GM12891 (cell line): Measurements from ENCODE around the gene TAS1R2.

Experiments used
- PAX5 ChIP-seq: IDR thresholded peaks from 2 replicates; pipeline ENCODE4 v1.6.1; 2011; ENCODE audit warnings: low read length, moderate library complexity, mild to moderate bottlenecking; ENCODE audit not compliant: insufficient read depth, severe bottlenecking
- POLR2A ChIP-seq: IDR thresholded peaks from 2 replicates; pipeline ENCODE4 v1.6.1; 2011; ENCODE audit warnings: low read depth, low read length, control low read depth

DNA sequence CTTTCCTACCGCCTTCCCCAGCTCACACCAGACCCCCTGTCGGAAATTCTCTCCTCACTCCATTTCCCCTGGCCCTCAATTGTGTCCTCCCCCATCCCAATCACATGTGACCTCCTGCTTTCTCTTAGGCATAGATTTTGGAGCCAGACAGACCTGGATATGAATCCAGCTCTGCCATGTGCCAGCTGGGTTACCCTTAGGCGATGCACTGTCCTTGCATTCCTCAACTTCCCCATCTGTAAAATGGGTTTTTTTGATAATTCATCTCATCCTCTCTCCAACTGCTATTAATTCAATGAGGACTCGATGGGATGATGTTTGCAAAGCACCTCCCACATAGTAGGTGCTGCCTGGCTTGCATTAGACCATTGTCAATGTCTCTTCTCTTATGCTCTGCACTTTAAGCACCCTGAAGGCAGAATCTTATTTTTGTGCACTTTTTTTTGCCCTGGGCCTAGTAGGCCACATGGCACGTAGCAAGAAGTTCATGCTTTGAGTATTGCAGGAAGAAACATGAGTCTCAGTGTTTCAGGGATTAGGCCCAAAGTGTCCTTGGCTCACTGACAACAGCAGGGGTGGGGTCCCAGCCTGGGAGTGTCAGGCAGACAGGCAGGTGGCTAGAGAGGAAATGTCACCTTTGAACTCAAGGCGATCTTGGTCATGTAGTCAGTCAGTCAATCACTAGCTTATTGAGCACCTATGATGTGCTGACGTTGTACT, 47.6 kb downstream of the TAS1R2 start:
- no peak for TF ChIP-seq POLR2A
- no peak for TF ChIP-seq PAX5
